Measurements from ENCODE around the gene CDH7.

Gene CDH7

GRCh38 chr18:65750389-65751154, at the start of gene CDH7:
Gene CDH7 (plus strand): TSS chr18:65751012. CDS start chr18:65762843, 11,831 bp downstream.
- no peak for DNase-seq

- no peak for DNase-seq
Measured at GRCh38 chr18:65704046-65704445, 46.8 kb upstream of the CDH7 start.

- no peak for DNase-seq
Measured at GRCh38 chr18:65706646-65707045, 44.2 kb upstream of the CDH7 start.

- no peak for DNase-seq
Measured at GRCh38 chr18:65711493-65711892, 39.3 kb upstream of the CDH7 start.

- DNase-seq: no peak
Measured at GRCh38 chr18:65721619-65722018, 29.2 kb upstream of the CDH7 start.

GRCh38 chr18:65725251-65726050, 25.4 kb upstream of the CDH7 start:
- no peak for DNase-seq

- DNase-seq: no peak
Measured at GRCh38 chr18:65735155-65735554, 15.7 kb upstream of the CDH7 start.

- no peak for DNase-seq
Measured at GRCh38 chr18:65737471-65737955, 13.3 kb upstream of the CDH7 start.

DNA sequence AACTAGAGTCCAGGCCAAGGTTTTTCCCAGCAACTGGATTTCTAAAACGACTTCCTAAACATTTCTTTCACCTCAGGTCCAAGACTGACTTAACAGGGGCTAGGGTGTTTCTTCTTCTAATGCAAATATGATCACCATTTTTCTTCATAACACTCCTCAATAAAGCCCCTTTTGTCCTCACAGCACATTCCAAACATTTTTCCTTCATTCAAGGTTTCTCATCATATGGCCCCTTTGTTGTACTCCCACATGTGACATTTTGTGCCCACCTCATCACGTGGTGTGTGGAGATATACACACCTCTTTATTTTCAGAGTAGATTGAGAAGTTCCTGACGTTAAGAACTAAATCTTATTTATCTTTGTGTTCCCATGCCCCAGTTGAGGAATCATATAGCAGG, 3.9 kb upstream of the CDH7 start:
- no peak for DNase-seq

- no peak for DNase-seq
Measured at GRCh38 chr18:65748321-65748720, 2.5 kb upstream of the CDH7 start.

- no peak for DNase-seq
Measured at GRCh38 chr18:65749841-65750240, 971 bp upstream of the CDH7 start.

- DNase-seq: no peak
Measured at GRCh38 chr18:65751155-65752085, 608 bp downstream of the CDH7 start.

- no peak for DNase-seq
Measured at GRCh38 chr18:65752625-65753325, 2.0 kb downstream of the CDH7 start.

DNA sequence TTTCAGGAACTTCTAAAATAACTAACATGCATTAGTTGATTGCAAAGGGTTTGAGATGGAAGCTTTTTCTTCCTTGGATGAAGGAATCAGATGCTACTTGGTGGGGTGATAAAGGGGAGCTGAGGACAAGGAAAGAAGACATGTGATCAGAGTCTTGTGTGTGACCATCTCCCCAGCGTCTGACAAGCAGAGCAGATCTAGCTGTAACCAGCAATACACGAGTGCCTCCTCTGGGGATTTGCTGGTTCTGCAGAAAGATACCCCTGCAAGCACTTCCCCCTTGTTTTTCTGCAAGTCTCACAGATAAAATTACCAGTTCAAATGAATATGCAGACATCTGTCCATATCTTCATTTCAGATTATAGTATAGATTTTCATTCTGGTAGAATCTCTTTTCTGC, 2.7 kb downstream of the CDH7 start:
- DNase-seq: no peak

- no peak for DNase-seq
Measured at GRCh38 chr18:65754121-65754520, 3.3 kb downstream of the CDH7 start.

GRCh38 chr18:65755616-65756015, 4.8 kb downstream of the CDH7 start:
- DNase-seq: no peak

DNA sequence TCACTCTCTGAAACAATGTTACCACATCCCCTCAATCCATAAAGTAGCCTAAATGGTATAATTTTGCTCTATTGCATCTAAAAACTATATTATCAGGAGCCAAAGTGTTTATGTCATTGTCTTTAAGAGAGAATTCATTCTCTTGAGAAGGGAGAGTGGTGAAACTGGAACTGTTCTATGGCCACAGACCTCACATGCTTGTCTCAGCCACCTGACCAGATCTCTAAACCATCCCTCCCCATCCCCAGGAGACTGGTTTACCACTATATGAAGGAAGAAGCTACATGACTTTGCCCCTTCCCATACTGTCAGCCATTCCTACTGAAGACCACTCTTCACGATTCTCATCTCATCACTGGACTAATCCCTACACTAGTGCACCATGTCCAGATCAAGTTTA, 9.6 kb downstream of the CDH7 start:
- no peak for DNase-seq

DNA sequence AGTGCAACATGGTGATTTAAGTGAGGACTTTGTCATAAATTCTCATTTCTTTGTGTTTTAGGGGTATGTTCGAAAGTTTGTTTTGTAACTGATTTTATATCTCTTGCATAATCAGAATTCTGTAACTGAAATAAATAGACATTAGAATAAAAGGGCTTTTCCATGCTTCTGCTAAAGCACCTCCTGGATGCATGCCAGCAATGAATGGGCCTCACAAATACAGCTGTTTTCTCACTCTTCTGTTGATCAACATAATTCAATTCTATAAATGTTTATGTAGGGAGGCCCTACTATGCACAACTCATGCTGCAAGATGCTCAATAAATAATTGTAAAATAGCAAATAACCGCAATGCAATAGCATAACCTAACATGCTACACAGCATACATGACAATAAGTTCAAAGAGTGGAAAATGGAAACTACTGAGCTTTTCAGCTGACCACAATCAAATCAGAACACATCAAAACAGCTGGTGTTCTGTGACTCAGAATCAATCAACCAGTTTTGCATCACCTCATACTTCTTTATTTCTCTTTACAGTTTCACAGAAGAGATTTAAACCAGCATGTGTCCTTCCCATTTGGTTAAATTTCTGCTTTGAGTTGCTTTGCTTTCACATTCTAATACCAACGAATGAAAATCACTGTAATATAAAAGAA, 11.0 kb downstream of the CDH7 start:
- no peak for DNase-seq

DNA sequence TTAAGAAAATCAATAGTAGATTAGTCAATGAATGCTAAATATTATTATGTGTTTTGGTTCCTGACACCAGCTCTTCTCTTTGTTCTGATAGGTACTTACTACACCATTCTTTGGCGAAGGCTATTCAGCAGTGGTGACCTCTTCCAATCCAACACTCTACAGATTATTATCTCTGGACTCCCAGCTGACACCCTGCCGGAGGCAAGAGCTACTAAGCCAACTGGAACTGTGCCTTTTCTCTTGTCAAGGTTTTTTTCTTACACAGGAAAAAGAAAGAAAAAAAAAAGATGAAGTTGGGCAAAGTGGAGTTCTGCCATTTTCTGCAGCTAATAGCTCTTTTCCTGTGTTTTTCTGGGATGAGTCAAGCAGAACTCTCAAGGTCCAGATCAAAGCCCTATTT, 11.7 kb downstream of the CDH7 start:
- DNase-seq: no peak

- no peak for DNase-seq
Measured at GRCh38 chr18:65767406-65767805, 16.6 kb downstream of the CDH7 start.

- no peak for DNase-seq
Measured at GRCh38 chr18:65768120-65768778, 17.4 kb downstream of the CDH7 start.
